ENCODE results near the gene CDKN2B-AS1.
A peak's percentile ranks its signal among the peaks of the same experiment; 100 is the strongest.

The CDKN2B-AS1 gene

DNA sequence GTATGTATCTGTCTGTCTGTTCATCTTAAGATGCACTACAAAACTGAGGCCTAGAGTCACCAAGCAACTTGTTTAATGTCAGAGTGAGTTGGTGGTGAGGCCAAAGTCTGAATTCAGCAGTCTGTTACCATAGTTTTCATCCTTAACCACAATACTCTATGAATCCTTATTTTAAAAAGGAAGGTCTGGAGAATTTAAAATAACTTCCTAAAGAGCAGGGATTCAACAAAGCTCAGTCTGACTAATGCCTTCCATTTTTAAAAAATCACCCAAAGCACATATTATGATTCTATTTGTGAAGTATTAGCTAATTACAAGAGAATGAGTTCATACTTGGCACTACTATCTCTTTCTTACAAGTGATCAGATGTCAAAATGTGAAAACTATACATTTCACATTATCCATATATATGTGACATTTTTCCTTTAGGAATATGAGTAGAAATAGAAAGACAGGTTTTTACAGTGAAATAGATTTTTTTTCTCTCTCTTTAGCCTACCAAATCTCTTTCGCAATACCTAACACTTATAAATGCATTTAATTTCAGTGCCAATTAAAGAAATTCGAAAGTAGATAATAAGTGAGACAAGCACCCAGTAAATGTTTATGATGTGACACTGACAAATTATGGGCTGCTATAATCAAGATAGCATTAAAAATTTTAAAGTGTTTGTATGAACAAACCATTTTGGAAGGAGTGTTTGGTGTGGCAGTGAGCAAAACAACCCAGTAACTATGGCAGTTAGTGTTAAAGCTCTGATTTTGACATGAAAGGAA lies 116.8 kb downstream of the CDKN2B-AS1 start:
- Histone ChIP-seq H3K9ac (ENCODE audit: low read depth, low read length, poor library complexity) (no peak overlapping the region), H4K91ac (ENCODE audit: low read depth, low read length, poor library complexity) (no peak overlapping the region), H3K79me1 (ENCODE audit: low read depth, low read length) (no peaks in the 10 kb centered on the region), H3K36me3 (replicated peaks in 1 of 2; ENCODE audit: control insufficient read depth in 2 of 2, insufficient read depth in 2 of 2, low read length in 2 of 2) (no peaks in the 10 kb centered on the region), H3K18ac (ENCODE audit: low read length) (no peak overlapping the region), H2AFZ (ENCODE audit: low read length) (no peak overlapping the region), H2BK12ac (ENCODE audit: low read length) (no peak overlapping the region), H3K4ac (ENCODE audit: low read length) (no peak overlapping the region), H3K4me3 (ENCODE audit: low read length in 2 of 2) (no peak overlapping the region), H3K23ac (ENCODE audit: low read depth, low read length, poor library complexity) (no peak overlapping the region), H3K27me3 (ENCODE audit: control insufficient read depth in 3 of 3, insufficient read depth in 3 of 3, low read depth in 1 of 3, low read length in 3 of 3) (no peaks in the 10 kb centered on the region), H3K4me2 (ENCODE audit: insufficient read depth, low read length, poor library complexity, severe bottlenecking) (no peak overlapping the region), H3K4me1 (ENCODE audit: control insufficient read depth in 2 of 2, insufficient read depth in 1 of 2, low read depth in 1 of 2, low read length in 2 of 2) (peaks cover 0 to 3% of the 10 kb centered on the region in 2 donors), H2BK15ac (ENCODE audit: low read length) (no peak overlapping the region), H4K8ac (ENCODE audit: low read depth, low read length) (no peak overlapping the region), H2BK5ac (ENCODE audit: low read length) (no peak overlapping the region), H2AK5ac (ENCODE audit: low read depth, low read length) (no peak overlapping the region), H3K14ac (ENCODE audit: low read length) (no peak overlapping the region), H2BK120ac (ENCODE audit: low read depth, low read length) (no peak overlapping the region), H3K27ac (replicated peaks; ENCODE audit: low read length) (no peak overlapping the region), H3K9me3 (replicated peaks in 1 of 2; ENCODE audit: control insufficient read depth in 2 of 2, insufficient read depth in 1 of 2, low read depth in 1 of 2, low read length in 2 of 2) (no peaks in the 10 kb centered on the region)
- no peak for DNase-seq (ENCODE audit: low spot score)
- no CpG with 5 or more reads among the region's 2 CpGs for WGBS, 2 donors (ENCODE audit: extremely low coverage in 2 of 2, insufficient read length in 2 of 2, insufficient replicate concordance in 1 of 2)

DNA sequence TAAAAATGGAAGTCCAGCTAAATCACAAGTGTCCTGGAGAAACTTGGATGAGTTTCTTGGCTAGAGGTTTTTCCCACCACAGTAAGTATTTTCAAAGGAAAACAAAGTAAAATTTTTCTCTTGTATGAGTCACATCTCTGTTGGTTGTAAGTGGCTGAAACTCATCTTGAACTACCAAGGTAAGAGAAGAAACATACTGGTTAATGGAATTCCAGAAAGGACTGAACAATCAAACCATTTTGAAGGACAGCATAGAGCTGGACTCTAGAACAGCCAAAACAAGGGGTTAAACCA lies 117.3 kb downstream of the CDKN2B-AS1 start:
- H2BK12ac ChIP-seq (ENCODE audit: low read length), result no peak overlapping the region
- no peak for DNase-seq (ENCODE audit: low spot score)
- no peak overlapping the region for H2BK120ac ChIP-seq (ENCODE audit: low read depth, low read length)
- H4K8ac ChIP-seq (ENCODE audit: low read depth, low read length), result no peak overlapping the region
- no peak overlapping the region for H3K4me2 ChIP-seq (ENCODE audit: insufficient read depth, low read length, poor library complexity, severe bottlenecking)
- no peak overlapping the region for H3K27ac ChIP-seq (replicated peaks; ENCODE audit: low read length)
- H4K91ac ChIP-seq (ENCODE audit: low read depth, low read length, poor library complexity), result no peak overlapping the region
- no peak overlapping the region for H3K4ac ChIP-seq (ENCODE audit: low read length)
- no peak overlapping the region for H3K4me3 ChIP-seq (ENCODE audit: low read length in 2 of 2)
- no peaks in the 10 kb centered on the region for H3K79me1 ChIP-seq (ENCODE audit: low read depth, low read length)
- no peak overlapping the region for H2AFZ ChIP-seq (ENCODE audit: low read length)
- no peaks in the 10 kb centered on the region for H3K36me3 ChIP-seq (replicated peaks in 1 of 2; ENCODE audit: control insufficient read depth in 2 of 2, insufficient read depth in 2 of 2, low read length in 2 of 2)
- H2AK5ac ChIP-seq (ENCODE audit: low read depth, low read length), result no peak overlapping the region
- peaks cover 0 to 3% of the 10 kb centered on the region in 2 donors for H3K4me1 ChIP-seq (ENCODE audit: control insufficient read depth in 2 of 2, insufficient read depth in 1 of 2, low read depth in 1 of 2, low read length in 2 of 2)
- no peak overlapping the region for H3K23ac ChIP-seq (ENCODE audit: low read depth, low read length, poor library complexity)
- H2BK5ac ChIP-seq (ENCODE audit: low read length), result no peak overlapping the region
- H3K18ac ChIP-seq (ENCODE audit: low read length), result no peak overlapping the region
- H3K9me3 ChIP-seq (replicated peaks in 1 of 2; ENCODE audit: control insufficient read depth in 2 of 2, insufficient read depth in 1 of 2, low read depth in 1 of 2, low read length in 2 of 2), result no peaks in the 10 kb centered on the region
- H3K27me3 ChIP-seq (ENCODE audit: control insufficient read depth in 3 of 3, insufficient read depth in 3 of 3, low read depth in 1 of 3, low read length in 3 of 3), result no peaks in the 10 kb centered on the region
- H2BK15ac ChIP-seq (ENCODE audit: low read length), result no peak overlapping the region
- no peak overlapping the region for H3K9ac ChIP-seq (ENCODE audit: low read depth, low read length, poor library complexity)
- no peak overlapping the region for H3K14ac ChIP-seq (ENCODE audit: low read length)

DNA sequence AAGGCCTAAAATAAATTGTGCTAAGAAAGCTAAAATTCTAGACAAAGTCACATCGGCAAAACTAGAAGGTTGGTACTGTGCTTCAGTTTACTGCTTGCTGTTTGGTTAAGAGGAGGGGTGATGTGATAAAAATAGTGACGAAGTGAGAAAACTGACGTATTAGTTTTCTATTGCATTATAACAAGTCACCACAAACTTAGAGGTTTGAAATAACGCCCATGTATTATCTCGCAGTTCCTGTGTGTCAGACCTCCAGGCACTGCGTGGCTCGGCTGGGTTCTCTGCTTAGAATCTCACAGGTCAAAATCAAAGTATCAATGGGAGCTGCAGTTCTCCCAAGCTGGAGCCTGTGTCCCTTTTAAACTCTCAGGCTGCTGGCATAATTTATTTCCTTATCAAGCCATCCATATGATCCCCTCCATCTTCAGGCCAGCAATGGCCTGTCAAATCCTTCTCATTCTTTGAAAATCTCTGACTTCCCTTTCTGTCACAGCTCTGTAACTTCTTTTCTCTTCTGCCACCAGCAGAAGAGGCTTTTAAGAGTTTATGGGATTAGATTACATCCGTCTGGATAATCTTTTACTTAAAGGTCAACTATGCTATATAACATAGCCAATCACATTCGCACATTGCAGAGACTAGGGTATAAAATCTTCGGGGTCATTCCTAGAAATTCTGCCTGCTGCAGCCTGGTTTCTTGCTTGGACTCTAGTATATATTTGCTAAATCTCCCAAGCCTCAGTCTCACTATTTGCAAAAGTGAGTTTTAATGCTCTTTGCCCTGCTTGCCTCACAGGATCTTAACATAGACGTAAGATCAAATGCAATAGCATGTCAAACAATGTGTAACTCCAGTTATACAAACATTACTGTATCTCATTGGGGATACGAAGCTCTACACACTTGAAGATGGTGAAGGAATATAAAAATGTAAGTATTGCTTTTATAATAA lies 118.6 kb downstream of the CDKN2B-AS1 start:
- Histone ChIP-seq H4K8ac (ENCODE audit: low read depth, low read length) (no peak overlapping the region), H4K91ac (ENCODE audit: low read depth, low read length, poor library complexity) (no peak overlapping the region), H3K14ac (ENCODE audit: low read length) (no peak overlapping the region), H2AFZ (ENCODE audit: low read length) (no peak overlapping the region), H2BK5ac (ENCODE audit: low read length) (no peak overlapping the region), H3K79me1 (ENCODE audit: low read depth, low read length) (no peaks in the 10 kb centered on the region), H3K9me3 (replicated peaks in 1 of 2; ENCODE audit: control insufficient read depth in 2 of 2, insufficient read depth in 1 of 2, low read depth in 1 of 2, low read length in 2 of 2) (no peaks in the 10 kb centered on the region), H3K4ac (ENCODE audit: low read length) (no peak overlapping the region), H3K9ac (ENCODE audit: low read depth, low read length, poor library complexity) (no peak overlapping the region), H3K4me2 (ENCODE audit: insufficient read depth, low read length, poor library complexity, severe bottlenecking) (no peak overlapping the region), H2BK15ac (ENCODE audit: low read length) (no peak overlapping the region), H2BK12ac (ENCODE audit: low read length) (no peak overlapping the region), H3K23ac (ENCODE audit: low read depth, low read length, poor library complexity) (no peak overlapping the region), H3K27me3 (ENCODE audit: control insufficient read depth in 3 of 3, insufficient read depth in 3 of 3, low read depth in 1 of 3, low read length in 3 of 3) (no peaks in the 10 kb centered on the region), H3K4me1 (ENCODE audit: control insufficient read depth in 2 of 2, insufficient read depth in 1 of 2, low read depth in 1 of 2, low read length in 2 of 2) (peaks cover 2 to 10% of the 10 kb centered on the region in 2 donors), H2AK5ac (ENCODE audit: low read depth, low read length) (no peak overlapping the region), H3K18ac (ENCODE audit: low read length) (no peak overlapping the region), H3K4me3 (ENCODE audit: low read length in 2 of 2) (no peak overlapping the region), H2BK120ac (ENCODE audit: low read depth, low read length) (no peak overlapping the region), H3K27ac (replicated peaks; ENCODE audit: low read length) (no peak overlapping the region), H3K36me3 (replicated peaks in 1 of 2; ENCODE audit: control insufficient read depth in 2 of 2, insufficient read depth in 2 of 2, low read length in 2 of 2) (no peaks in the 10 kb centered on the region)
- DNase-seq (ENCODE audit: low spot score), result no peak
- no CpG with 5 or more reads among the region's 12 CpGs for WGBS, 2 donors (ENCODE audit: extremely low coverage in 2 of 2, insufficient read length in 2 of 2, insufficient replicate concordance in 1 of 2)

DNA sequence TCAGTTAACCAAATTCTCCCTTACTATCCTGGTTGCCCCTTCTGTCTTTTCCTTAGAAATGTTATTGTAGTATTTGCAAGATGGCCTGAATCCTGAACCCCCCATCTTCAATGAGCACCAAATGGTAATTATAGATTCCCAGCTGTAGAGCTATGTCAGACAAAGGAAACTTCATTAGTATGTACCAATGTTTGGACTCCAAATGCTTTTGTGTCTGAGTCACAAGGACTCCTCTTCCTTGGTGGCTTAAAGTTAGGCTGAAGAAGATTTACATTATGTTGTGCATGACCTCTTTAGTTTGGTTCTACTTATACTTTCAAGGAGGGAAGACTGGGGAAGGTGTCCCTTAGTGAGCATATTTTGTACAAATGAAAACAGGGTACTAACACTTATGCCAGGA lies 120.4 kb downstream of the CDKN2B-AS1 start:
- no peak overlapping the region for H3K23ac ChIP-seq (ENCODE audit: low read depth, low read length, poor library complexity)
- no peak overlapping the region for H3K4me3 ChIP-seq (ENCODE audit: low read length in 2 of 2)
- H2AFZ ChIP-seq (ENCODE audit: low read length), result peak overlapping the region; percentile 1
- no peak overlapping the region for H2BK5ac ChIP-seq (ENCODE audit: low read length)
- no peak overlapping the region for H3K18ac ChIP-seq (ENCODE audit: low read length)
- H3K14ac ChIP-seq (ENCODE audit: low read length), result no peak overlapping the region
- H2BK120ac ChIP-seq (ENCODE audit: low read depth, low read length), result no peak overlapping the region
- H4K91ac ChIP-seq (ENCODE audit: low read depth, low read length, poor library complexity), result no peak overlapping the region
- peaks cover 2 to 10% of the 10 kb centered on the region in 2 donors for H3K4me1 ChIP-seq (ENCODE audit: control insufficient read depth in 2 of 2, insufficient read depth in 1 of 2, low read depth in 1 of 2, low read length in 2 of 2)
- no peak overlapping the region for H3K4ac ChIP-seq (ENCODE audit: low read length)
- H4K8ac ChIP-seq (ENCODE audit: low read depth, low read length), result no peak overlapping the region
- no peak overlapping the region for H2BK15ac ChIP-seq (ENCODE audit: low read length)
- H3K36me3 ChIP-seq (replicated peaks in 1 of 2; ENCODE audit: control insufficient read depth in 2 of 2, insufficient read depth in 2 of 2, low read length in 2 of 2), result no peaks in the 10 kb centered on the region
- no peaks in the 10 kb centered on the region for H3K79me1 ChIP-seq (ENCODE audit: low read depth, low read length)
- H3K9ac ChIP-seq (ENCODE audit: low read depth, low read length, poor library complexity), result no peak overlapping the region
- DNase-seq (ENCODE audit: low spot score), result no peak
- no peaks in the 10 kb centered on the region for H3K9me3 ChIP-seq (replicated peaks in 1 of 2; ENCODE audit: control insufficient read depth in 2 of 2, insufficient read depth in 1 of 2, low read depth in 1 of 2, low read length in 2 of 2)
- no peak overlapping the region for H3K4me2 ChIP-seq (ENCODE audit: insufficient read depth, low read length, poor library complexity, severe bottlenecking)
- no peak overlapping the region for H2AK5ac ChIP-seq (ENCODE audit: low read depth, low read length)
- H3K27ac ChIP-seq (replicated peaks; ENCODE audit: low read length), result no peak overlapping the region
- H2BK12ac ChIP-seq (ENCODE audit: low read length), result no peak overlapping the region
- no peaks in the 10 kb centered on the region for H3K27me3 ChIP-seq (ENCODE audit: control insufficient read depth in 3 of 3, insufficient read depth in 3 of 3, low read depth in 1 of 3, low read length in 3 of 3)
